DND-41 (cell line): Measurements from ENCODE around the gene CEP104.

Experiments
- EZH2 ChIP-seq: IDR thresholded peaks from 3 replicates; pipeline ENCODE4 v1.6.1; 2012; ENCODE audit warnings: borderline replicate concordance, low read depth, mild to moderate bottlenecking, moderate library complexity, low read length, inconsistent platforms; ENCODE audit not compliant: severe bottlenecking
- TF ChIP-seq, protein P1 (sequence below): IDR thresholded peaks from 2 replicates; pipeline ENCODE4 v1.5.1; 2012; ENCODE audit warnings: borderline replicate concordance, low read length, moderate library complexity, mild to moderate bottlenecking; ENCODE audit not compliant: poor library complexity, severe bottlenecking; ENCODE audit errors: extremely low read depth

GRCh38 chr1:3770047-3770765 is 86.8 kb downstream of the CEP104 start:
- TF ChIP-seq, protein P1, sequence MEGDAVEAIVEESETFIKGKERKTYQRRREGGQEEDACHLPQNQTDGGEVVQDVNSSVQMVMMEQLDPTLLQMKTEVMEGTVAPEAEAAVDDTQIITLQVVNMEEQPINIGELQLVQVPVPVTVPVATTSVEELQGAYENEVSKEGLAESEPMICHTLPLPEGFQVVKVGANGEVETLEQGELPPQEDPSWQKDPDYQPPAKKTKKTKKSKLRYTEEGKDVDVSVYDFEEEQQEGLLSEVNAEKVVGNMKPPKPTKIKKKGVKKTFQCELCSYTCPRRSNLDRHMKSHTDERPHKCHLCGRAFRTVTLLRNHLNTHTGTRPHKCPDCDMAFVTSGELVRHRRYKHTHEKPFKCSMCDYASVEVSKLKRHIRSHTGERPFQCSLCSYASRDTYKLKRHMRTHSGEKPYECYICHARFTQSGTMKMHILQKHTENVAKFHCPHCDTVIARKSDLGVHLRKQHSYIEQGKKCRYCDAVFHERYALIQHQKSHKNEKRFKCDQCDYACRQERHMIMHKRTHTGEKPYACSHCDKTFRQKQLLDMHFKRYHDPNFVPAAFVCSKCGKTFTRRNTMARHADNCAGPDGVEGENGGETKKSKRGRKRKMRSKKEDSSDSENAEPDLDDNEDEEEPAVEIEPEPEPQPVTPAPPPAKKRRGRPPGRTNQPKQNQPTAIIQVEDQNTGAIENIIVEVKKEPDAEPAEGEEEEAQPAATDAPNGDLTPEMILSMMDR: no peak
- TF ChIP-seq EZH2: no peak
